Type B pancreatic cell (in vitro differentiated cells): ENCODE data around the gene GLIS1. TPM values are rescaled to one million over a fixed set of nuclear protein-coding genes. Genes with fewer than 3 reads are reported as not detected.

Experiments used
- DNase-seq: peaks from one replicate; pipeline ENCODE4 v3.0.0; 2021; ENCODE audit warnings: mixed read lengths; ENCODE audit not compliant: unreplicated experiment; ENCODE audit errors: extremely low spot score
- H3K27ac Mint-ChIP-seq: 2 replicates; pipeline ENCODE4 v1.8.0; 2021; ENCODE audit warnings: mild to moderate bottlenecking, mixed read lengths
- H3K27me3 Mint-ChIP-seq: 2 replicates; pipeline ENCODE4 v1.8.0; 2021; ENCODE audit warnings: mixed read lengths
- H3K36me3 Mint-ChIP-seq: 2 replicates; pipeline ENCODE4 v1.8.0; 2021; ENCODE audit warnings: mixed read lengths
- H3K4me1 Mint-ChIP-seq: one replicate; pipeline ENCODE4 v1.8.0; 2021; ENCODE audit warnings: mixed read lengths; ENCODE audit not compliant: unreplicated experiment
- H3K4me3 Mint-ChIP-seq: 2 replicates; pipeline ENCODE4 v1.8.0; 2021; ENCODE audit warnings: mild to moderate bottlenecking, mixed read lengths
- H3K9me3 Mint-ChIP-seq: 2 replicates; pipeline ENCODE4 v1.8.0; 2021; ENCODE audit warnings: mixed read lengths
- total RNA-seq: library from RNA; stranded (reverse); gene quantifications from 2 replicates; pipeline ENCODE4 v1.2.1, GENCODE V29; 2021; ENCODE audit warnings: low replicate concordance
- TF ChIP-seq, protein P1 (sequence below): fragments of 200-600 bp; sonication (generic); conservative IDR thresholded peaks from 2 replicates; pipeline ENCODE4 v1.5.0; 2021; ENCODE audit warnings: antibody characterized with exemption, mild to moderate bottlenecking

GLIS1 gene
- total RNA-seq, 1 donor from 2014 or later: 2.1 TPM

DNA sequence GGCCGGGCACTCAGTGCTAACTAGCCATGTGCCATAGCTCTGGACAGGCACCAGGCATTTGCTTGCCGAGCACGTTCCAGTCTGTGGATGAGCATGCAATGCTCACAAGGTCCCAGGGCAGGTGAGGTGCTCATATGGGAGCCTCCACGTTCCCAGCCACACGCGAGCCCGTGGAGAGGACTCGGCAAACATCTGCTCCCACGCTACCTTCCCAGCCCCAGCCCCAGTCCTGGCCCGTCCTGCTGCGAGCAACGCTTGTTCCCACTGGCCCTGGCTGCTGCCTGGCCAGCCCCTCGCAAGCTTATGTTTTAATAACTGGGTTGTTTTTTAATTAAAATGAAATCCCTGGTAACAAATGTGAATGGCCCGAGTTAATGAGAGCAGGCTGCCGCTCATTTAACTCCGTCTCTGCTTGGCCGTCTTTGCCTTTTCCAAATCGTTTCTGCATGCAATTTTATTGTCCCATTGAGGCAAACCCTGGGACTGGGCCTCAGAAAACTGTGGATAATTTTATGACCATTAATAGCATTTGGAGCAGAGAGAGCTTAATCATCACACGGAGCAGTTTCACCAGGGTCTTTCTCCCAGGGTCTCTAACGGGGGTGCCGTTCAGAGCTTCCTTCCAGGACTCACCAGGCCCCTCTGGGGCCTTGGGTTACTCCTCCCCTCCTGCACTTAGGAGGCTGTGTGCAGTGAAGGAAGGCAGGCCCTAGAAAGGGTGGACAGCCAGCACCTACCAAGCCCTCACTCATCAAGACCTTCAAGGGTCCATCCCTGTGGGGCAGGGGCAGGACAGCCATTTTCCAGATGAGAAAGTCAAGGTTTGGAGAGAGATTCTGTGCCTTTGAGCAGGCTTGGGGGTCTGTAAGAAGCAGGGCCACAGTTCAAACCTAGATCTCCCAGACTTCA lies 136.8 kb downstream of the GLIS1 start:
- Mint-ChIP-seq H3K4me3 (no peak overlapping the region), H3K9me3 (no peaks in the 10 kb centered on the region), H3K27me3 (peaks cover 4% of the 10 kb centered on the region), H3K36me3 (no peaks in the 10 kb centered on the region), H3K27ac (no peak overlapping the region), H3K4me1 (peaks cover 4% of the 10 kb centered on the region)
- DNase-seq: no peak
- TF ChIP-seq, protein P1, sequence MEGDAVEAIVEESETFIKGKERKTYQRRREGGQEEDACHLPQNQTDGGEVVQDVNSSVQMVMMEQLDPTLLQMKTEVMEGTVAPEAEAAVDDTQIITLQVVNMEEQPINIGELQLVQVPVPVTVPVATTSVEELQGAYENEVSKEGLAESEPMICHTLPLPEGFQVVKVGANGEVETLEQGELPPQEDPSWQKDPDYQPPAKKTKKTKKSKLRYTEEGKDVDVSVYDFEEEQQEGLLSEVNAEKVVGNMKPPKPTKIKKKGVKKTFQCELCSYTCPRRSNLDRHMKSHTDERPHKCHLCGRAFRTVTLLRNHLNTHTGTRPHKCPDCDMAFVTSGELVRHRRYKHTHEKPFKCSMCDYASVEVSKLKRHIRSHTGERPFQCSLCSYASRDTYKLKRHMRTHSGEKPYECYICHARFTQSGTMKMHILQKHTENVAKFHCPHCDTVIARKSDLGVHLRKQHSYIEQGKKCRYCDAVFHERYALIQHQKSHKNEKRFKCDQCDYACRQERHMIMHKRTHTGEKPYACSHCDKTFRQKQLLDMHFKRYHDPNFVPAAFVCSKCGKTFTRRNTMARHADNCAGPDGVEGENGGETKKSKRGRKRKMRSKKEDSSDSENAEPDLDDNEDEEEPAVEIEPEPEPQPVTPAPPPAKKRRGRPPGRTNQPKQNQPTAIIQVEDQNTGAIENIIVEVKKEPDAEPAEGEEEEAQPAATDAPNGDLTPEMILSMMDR: no peak

DNA sequence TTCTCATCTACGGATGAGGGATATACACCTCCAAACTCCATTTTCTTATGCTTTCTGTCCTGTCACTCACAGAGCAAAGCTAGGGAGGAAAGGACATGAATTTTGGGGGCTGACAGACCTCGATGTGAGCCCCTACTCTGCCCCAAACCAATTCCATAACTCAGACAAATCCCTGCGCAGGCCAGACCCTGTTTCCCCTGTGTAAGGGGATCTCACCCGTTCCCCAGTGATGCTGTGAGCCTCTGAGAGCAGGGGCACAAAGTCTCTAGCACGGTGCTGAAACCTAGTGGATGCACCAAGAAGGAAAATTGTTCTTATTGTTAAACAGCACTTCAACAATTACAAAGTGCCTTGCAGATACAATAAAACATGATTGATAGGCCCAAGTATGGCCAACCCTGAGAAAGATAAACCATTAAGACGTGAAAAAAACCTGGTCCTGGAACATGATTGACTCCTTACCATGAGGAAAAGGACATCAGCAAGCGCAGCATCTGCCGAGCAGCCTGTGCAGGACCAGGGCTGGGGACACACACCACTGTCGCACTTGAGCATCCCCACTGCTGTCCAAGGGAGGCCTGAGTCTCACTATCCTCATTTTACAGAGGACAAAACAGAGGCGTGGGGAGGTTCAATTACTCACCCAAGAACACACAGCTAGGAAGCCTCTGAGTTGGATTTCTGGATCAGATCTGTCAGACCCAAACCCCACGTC lies 137.8 kb downstream of the GLIS1 start:
- H3K4me1 Mint-ChIP-seq: no peaks in the 10 kb centered on the region
- H3K36me3 Mint-ChIP-seq: no peaks in the 10 kb centered on the region
- TF ChIP-seq, protein P1: no peak
- no peak overlapping the region for H3K27ac Mint-ChIP-seq
- H3K4me3 Mint-ChIP-seq: no peak overlapping the region
- DNase-seq: no peak
- H3K27me3 Mint-ChIP-seq: peaks cover 4% of the 10 kb centered on the region
- H3K9me3 Mint-ChIP-seq: no peaks in the 10 kb centered on the region

DNA sequence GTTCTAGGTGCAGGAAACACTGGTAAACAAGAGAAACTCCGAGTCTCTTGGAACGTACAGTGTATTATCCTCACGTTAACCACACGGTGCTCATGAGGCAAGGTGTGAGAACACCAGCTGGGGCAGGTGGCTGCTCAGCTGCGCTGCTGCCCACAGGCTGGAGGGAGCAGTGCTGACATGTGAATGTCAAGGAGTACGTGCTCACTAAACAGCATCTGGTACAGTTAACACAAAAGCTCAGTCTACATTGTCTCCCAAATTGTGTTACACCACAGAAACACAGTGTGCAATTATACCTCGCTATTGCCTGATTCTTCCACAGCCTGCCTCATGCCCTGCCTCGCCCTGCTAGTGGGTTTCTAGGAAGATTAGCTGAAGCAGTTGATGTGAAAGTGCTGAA lies 138.4 kb downstream of the GLIS1 start:
- H3K4me3 Mint-ChIP-seq: no peak overlapping the region
- DNase-seq: no peak
- no peak overlapping the region for H3K27ac Mint-ChIP-seq
- TF ChIP-seq, protein P1: no peak
- H3K9me3 Mint-ChIP-seq: no peaks in the 10 kb centered on the region
- peaks cover 4% of the 10 kb centered on the region for H3K27me3 Mint-ChIP-seq
- H3K4me1 Mint-ChIP-seq: no peaks in the 10 kb centered on the region
- H3K36me3 Mint-ChIP-seq: no peaks in the 10 kb centered on the region

- no peaks in the 10 kb centered on the region for H3K4me1 Mint-ChIP-seq
- H3K4me3 Mint-ChIP-seq: no peak overlapping the region
- H3K27me3 Mint-ChIP-seq: peaks cover 4% of the 10 kb centered on the region
- TF ChIP-seq, protein P1: no peak
- no peaks in the 10 kb centered on the region for H3K9me3 Mint-ChIP-seq
- no peak overlapping the region for H3K27ac Mint-ChIP-seq
- H3K36me3 Mint-ChIP-seq: no peaks in the 10 kb centered on the region
- DNase-seq: no peak
Measured at GRCh38 chr1:53600001-53600400, 139.0 kb downstream of the GLIS1 start.

DNA sequence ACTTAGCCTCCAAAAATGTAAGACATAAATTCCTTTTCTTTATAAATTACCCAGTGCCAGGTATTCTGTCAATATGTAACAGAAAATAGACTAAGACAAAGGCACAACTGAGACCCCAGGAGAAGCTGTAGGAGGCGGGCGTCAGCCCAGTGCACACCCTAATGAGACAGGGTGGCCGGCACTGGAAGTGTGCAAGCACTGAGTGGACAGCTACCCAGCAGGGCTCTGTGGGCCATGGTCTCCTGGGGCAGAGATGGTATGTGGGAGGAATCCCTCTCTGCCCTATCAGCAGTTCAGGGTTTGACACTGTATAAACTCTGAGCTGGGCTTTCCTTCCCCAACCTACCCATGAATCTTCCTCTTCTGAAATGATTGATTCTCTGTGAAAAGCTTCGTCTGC lies 139.5 kb downstream of the GLIS1 start:
- Mint-ChIP-seq H3K27ac (no peak overlapping the region), H3K4me1 (no peaks in the 10 kb centered on the region), H3K27me3 (peaks cover 4% of the 10 kb centered on the region), H3K4me3 (no peak overlapping the region), H3K36me3 (no peaks in the 10 kb centered on the region), H3K9me3 (no peaks in the 10 kb centered on the region)
- DNase-seq: no peak
- TF ChIP-seq, protein P1: no peak
